ENCODE measurements around the gene LTB.

DNA sequence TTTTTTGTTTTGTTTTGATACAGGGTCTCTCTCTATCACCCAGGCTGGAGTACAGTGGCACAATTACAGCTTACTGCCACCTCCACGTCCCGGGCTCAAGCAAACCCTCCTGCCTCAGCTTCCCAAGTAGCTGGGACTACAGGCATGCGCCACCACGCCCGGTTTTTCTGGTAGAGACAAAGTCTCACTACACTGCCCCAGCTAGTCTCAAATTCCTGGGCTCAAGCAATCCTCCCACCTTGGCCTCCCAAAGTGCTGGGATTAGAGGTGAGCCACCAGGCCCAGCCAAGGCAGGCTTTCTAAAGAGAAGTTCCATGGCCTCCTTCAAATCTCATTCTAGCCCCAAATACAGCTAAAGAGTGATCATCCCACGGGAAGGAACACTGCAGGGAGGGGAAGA is 48.2 kb downstream of the LTB start:
- no peak for TF ChIP-seq CTCF (IDR thresholded peaks at IDR 0.05; ENCODE audit: low read depth, low read length)
- no peak for TF ChIP-seq EZH2phosphoT487 (IDR thresholded peaks at IDR 0.05; ENCODE audit: low read depth)

Data from OCI-LY3 (cell line).